ENCODE results near the gene TRIO.

TRIO gene

DNA sequence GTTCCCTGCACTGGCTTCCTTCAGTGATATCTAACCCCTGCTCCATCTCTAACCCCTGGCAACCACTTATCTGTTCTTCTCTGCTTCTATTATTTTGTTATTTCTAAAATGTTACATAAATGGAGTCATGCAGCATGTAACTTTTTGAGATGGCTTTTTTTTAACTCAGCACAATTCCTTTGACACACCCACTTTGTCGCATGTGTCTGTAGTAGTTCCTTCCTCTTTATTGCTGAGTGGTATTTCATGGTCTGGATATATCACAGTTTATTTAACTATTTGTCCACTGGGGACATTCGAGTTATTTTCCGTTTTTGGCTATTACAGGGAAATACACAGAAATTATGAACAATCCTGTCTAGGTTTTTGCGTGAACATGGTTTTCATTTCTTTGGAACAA is 200.2 kb downstream of the TRIO start:
- Mint-ChIP-seq H3K36me3 (ENCODE audit: low read depth) (no peaks in the 10 kb centered on the region), H3K27ac (no peak overlapping the region), H3K4me1 (ENCODE audit: low read depth) (no peaks in the 10 kb centered on the region), H3K4me3 (no peak overlapping the region), H3K27me3 (ENCODE audit: low read depth) (no peaks in the 10 kb centered on the region), H3K9me3 (no peaks in the 10 kb centered on the region)
- DNase-seq (ENCODE audit: low spot score): no peak

DNA sequence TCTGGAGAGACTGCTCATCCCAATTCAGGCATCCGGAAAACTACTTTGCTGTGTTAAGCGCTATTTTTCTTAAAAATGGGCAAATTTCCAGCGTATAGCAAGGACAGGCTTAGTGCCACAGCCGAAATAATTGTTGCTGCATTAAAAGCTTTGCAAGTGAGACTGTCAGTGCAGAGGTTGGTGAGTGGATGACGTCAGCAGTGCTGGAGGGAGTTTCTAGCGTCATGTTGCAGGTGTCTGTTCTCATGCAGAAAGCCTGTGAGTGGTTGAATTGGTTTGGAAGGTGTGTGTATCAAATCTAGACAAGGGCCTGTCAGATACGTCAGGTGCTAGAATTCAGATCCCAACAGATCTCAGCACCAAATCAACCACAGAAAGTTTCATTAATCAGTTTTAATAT is 204.4 kb downstream of the TRIO start:
- H3K4me1 Mint-ChIP-seq (ENCODE audit: low read depth): no peaks in the 10 kb centered on the region

DNA sequence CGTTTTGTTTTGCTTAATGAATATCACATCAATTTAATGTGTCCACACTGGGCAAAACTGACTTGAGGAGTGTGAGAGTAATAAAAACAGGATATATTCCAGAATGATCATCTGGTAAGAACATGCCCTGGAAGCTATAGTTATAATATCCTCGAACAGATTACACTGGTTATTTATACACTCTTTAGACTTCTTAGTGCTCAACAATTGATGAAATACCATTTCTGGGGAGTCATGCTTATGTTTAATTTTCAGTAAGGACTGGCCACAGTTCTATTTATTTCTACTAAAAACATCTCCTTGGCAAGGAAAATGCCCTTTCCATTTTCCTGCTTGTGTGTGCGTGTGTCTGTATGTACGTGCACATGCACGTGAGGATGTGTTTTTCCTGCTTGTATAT is 205.0 kb downstream of the TRIO start:
- no peak for DNase-seq (ENCODE audit: low spot score)
- Mint-ChIP-seq H3K4me3 (no peak overlapping the region), H3K27ac (no peak overlapping the region), H3K36me3 (ENCODE audit: low read depth) (no peaks in the 10 kb centered on the region), H3K4me1 (ENCODE audit: low read depth) (no peaks in the 10 kb centered on the region), H3K27me3 (ENCODE audit: low read depth) (no peaks in the 10 kb centered on the region), H3K9me3 (no peaks in the 10 kb centered on the region)

More for the DNA sequence above, 204.4 kb downstream of the TRIO start:
- H3K27me3 Mint-ChIP-seq (ENCODE audit: low read depth): no peaks in the 10 kb centered on the region
- H3K36me3 Mint-ChIP-seq (ENCODE audit: low read depth): no peaks in the 10 kb centered on the region
- DNase-seq (ENCODE audit: low spot score): no peak
- no peaks in the 10 kb centered on the region for H3K9me3 Mint-ChIP-seq
- H3K4me3 Mint-ChIP-seq: no peak overlapping the region
- no peak overlapping the region for H3K27ac Mint-ChIP-seq

DNA sequence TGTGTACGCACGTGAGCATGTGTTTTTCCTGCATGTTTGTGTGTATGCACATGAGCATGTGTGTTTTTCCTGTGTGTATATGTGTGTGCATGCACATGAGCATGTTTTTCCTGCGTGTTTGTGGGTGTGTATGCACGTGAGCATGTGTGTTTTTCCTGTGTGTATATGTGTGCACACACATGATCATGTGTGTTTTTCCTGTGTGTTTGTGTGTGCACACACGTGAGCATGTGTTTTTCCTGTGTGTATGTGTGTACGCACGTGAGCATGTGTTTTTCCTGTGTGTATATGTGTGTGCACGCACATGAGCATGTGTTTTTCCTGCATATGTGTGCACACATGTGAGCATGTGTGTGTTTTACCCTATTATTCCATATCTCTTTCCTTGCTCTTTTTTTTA is 205.9 kb downstream of the TRIO start:
- H3K4me3 Mint-ChIP-seq: no peak overlapping the region
- DNase-seq (ENCODE audit: low spot score): no peak
- H3K27me3 Mint-ChIP-seq (ENCODE audit: low read depth): no peaks in the 10 kb centered on the region
- H3K36me3 Mint-ChIP-seq (ENCODE audit: low read depth): no peaks in the 10 kb centered on the region
- H3K4me1 Mint-ChIP-seq (ENCODE audit: low read depth): no peaks in the 10 kb centered on the region
- H3K27ac Mint-ChIP-seq: no peak overlapping the region
- H3K9me3 Mint-ChIP-seq: no peaks in the 10 kb centered on the region

DNA sequence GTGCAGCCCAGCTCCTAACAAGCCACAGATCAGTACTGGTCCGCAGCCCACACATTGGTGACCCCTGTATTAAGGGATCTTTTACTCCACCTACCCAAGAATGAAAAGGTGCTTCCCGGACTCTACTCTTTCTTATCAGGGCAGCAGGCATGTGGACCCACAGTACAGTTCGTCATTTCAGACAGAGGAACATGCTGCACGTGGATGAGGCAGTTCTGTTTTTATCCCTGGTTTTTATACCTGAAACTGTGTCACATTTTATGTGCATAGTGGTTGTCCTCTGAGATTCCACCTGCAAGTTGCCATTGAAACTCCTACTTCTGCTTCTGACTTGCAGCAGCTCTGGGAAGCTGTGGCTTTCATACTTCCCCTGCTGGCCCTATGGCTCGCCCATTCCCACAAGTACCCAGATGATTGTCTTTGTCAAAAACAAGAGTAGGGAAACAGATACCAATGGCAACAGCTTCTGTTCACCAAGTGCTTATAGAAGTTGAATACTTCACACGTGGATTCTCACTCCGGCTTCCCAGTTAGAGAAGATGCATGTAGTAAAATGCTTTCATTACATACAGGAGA is 208.0 kb downstream of the TRIO start:
- no peak overlapping the region for H3K27ac Mint-ChIP-seq
- H3K4me1 Mint-ChIP-seq (ENCODE audit: low read depth): no peaks in the 10 kb centered on the region
- peaks cover 3% of the 10 kb centered on the region for H3K27me3 Mint-ChIP-seq (ENCODE audit: low read depth)
- no peak overlapping the region for H3K4me3 Mint-ChIP-seq
- H3K36me3 Mint-ChIP-seq (ENCODE audit: low read depth): no peaks in the 10 kb centered on the region
- H3K9me3 Mint-ChIP-seq: no peaks in the 10 kb centered on the region
- DNase-seq (ENCODE audit: low spot score): no peak

DNA sequence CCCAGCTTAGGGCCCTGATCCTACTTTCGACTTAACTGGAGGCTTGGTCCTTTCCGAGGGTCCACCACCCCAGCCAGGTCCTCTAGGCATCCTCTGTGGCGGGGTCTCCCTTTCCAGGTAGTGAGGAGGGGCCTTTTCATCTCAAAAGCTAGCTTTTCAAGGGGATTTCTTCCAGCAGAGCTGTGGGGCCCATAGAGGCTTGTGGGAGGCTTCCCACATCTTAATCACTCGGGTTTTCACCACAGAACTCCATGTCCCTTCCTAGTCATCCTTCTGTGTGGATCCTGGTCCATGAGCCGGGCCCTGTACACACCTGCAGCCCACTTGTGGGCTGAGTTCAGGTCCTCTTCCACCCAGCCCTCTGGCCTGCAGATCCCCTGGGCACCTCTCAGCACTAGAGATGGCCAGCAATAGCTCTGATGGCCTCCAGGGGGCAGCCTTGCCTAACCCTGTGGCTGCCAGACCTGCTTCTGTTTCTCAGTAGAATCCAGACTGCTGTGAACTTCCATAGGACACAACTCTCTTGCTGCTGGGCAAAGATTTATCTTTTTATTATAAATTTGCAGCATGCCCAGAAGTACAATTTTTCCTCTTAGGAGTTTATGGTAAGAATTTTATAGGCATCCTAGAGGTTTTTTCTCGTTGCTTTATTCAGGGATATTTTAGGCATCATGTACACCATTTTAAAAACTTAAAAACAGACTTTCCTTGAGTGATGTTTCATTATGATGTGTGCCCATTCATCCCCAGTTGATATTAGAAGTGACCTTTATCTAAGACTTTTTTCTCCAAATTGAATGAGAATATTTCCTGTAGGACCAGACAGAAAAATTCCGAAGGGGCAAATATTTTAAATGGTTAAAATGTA is 208.9 kb downstream of the TRIO start:
- Mint-ChIP-seq H3K4me1 (ENCODE audit: low read depth) (no peaks in the 10 kb centered on the region), H3K9me3 (no peaks in the 10 kb centered on the region), H3K27ac (no peak overlapping the region), H3K27me3 (ENCODE audit: low read depth) (peaks cover 3% of the 10 kb centered on the region), H3K4me3 (no peak overlapping the region), H3K36me3 (ENCODE audit: low read depth) (no peaks in the 10 kb centered on the region)
- peak; percentile 44 for DNase-seq (ENCODE audit: low spot score)

DNA sequence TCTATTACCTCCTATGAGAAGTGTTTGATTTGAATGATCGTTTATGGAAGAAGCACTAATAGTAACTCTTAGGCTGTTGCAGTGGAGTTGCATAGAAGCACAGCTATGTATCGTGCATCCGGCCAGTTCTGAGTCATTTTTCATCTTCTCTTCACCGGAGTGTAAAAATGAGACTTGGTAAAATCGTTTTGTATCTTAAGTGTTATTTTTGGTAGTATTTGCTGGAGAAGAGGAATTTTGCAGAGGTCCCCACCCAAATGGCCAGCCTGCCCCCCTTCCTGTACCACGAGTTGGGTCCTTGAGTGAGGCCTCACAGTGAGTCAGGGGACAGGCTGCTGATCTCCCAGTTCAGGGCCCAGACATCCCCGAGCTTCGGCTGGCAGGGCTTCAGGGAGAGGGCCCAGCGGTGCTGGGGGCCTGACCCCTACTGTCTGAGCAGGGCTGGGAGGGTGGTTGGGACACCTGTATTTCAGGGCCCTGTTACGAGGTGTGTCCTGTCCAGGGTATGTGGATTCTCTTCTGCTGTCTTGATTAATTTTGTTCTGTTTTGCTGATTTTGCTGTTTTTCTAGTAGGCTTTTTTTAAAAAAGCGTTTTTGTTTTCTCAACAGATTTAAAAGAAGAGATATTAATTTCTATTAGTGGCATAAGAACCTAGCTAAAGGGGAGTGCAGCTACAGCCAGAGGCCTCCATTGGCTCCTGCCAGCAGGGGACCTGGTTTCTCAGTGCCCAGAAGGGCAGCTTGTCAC is 210.8 kb downstream of the TRIO start:
- H3K36me3 Mint-ChIP-seq (ENCODE audit: low read depth): no peaks in the 10 kb centered on the region
- no peak overlapping the region for H3K27ac Mint-ChIP-seq
- no peaks in the 10 kb centered on the region for H3K9me3 Mint-ChIP-seq
- H3K27me3 Mint-ChIP-seq (ENCODE audit: low read depth): peaks cover 4% of the 10 kb centered on the region
- H3K4me3 Mint-ChIP-seq: no peak overlapping the region
- DNase-seq (ENCODE audit: low spot score): no peak
- H3K4me1 Mint-ChIP-seq (ENCODE audit: low read depth): peaks cover 1% of the 10 kb centered on the region

DNA sequence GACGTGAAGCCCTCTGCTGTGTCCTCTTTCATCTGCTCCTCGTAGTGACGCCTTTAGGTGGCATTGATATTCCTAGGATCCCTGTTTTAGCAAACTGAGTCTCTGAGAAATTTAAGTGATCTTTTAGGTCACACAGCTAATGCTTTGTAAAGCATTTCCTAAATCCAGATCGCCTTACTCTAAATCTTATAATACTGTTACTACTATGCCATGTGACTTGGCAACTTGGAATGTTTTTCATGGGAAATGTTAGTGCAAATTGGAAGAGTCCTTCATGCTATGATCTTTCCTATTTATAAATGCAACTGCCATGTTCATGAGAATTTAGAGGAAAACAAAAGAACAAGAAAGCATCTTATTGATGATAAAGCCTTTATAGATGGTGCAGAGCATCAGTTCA is 212.2 kb downstream of the TRIO start:
- Mint-ChIP-seq H3K4me1 (ENCODE audit: low read depth) (peaks cover 1% of the 10 kb centered on the region), H3K4me3 (no peak overlapping the region), H3K27ac (no peak overlapping the region), H3K9me3 (no peaks in the 10 kb centered on the region), H3K27me3 (ENCODE audit: low read depth) (peaks cover 4% of the 10 kb centered on the region), H3K36me3 (ENCODE audit: low read depth) (no peaks in the 10 kb centered on the region)
- no peak for DNase-seq (ENCODE audit: low spot score)

DNA sequence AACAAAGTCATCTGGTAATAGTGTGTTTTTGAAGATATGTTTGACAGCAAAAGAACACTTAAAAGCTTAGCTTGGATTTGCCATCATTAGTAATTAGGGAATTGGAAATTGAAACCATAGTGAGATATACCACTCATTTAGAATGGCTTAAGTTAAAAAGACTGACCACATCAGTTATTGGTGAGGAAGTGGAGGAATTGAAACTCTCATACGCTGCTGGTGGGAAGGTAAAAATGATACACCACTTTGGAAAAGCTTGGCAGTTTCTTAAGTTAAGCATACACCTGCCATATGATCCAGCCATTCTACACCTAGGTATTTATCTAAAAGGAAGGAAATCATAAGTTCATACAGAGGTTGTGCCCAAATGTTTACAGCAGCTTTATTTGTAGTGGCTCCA is 213.2 kb downstream of the TRIO start:
- no peaks in the 10 kb centered on the region for H3K36me3 Mint-ChIP-seq (ENCODE audit: low read depth)
- no peak overlapping the region for H3K27ac Mint-ChIP-seq
- H3K27me3 Mint-ChIP-seq (ENCODE audit: low read depth): peaks cover 4% of the 10 kb centered on the region
- no peak overlapping the region for H3K4me3 Mint-ChIP-seq
- H3K4me1 Mint-ChIP-seq (ENCODE audit: low read depth): peaks cover 1% of the 10 kb centered on the region
- DNase-seq (ENCODE audit: low spot score): no peak
- H3K9me3 Mint-ChIP-seq: no peaks in the 10 kb centered on the region

DNA sequence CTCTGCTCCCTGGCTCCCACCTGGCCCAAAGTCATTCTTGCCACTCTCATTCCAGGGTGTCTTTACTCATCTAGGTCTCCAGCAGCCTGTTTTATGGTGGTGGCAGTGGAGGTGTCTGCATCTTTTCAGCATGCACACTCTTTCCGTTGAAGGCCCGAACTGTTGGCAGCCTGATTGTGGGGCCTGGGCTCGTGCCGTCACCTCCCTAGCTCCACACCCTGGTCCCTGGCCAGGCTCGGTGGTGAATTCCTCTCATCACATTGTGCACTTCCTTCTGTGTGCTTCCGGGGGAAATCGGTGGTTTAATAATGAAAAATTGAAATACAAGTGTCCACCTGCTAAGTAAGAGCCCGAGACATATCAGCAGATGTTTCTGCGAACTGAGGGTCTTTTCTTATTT is 214.3 kb downstream of the TRIO start:
- no peak overlapping the region for H3K27ac Mint-ChIP-seq
- H3K9me3 Mint-ChIP-seq: no peaks in the 10 kb centered on the region
- no peak for DNase-seq (ENCODE audit: low spot score)
- H3K4me3 Mint-ChIP-seq: no peak overlapping the region
- H3K36me3 Mint-ChIP-seq (ENCODE audit: low read depth): no peaks in the 10 kb centered on the region
- peaks cover 4% of the 10 kb centered on the region for H3K4me1 Mint-ChIP-seq (ENCODE audit: low read depth)
- H3K27me3 Mint-ChIP-seq (ENCODE audit: low read depth): peaks cover 4% of the 10 kb centered on the region

DNA sequence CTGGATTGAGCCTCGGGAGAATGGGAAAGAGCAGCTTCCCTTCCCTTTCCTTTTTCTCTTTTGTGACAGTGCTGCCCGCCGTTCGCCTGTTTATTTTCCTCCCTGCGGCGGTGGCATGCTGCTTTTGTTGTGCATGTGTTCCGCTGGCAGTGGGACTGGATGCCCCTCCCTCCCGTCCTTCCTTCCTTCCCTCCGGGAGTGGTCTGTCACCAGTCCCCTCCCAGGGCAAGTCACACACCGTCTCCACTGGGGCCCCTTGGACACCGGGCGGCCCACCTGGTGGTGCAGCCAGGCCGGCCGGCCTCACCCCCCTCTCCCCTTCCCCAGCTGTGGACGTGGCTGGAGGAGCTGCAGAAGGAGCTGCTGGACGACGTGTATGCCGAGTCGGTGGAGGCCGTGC is 214.7 kb downstream of the TRIO start:
- Mint-ChIP-seq H3K36me3 (ENCODE audit: low read depth) (no peaks in the 10 kb centered on the region), H3K9me3 (no peaks in the 10 kb centered on the region), H3K4me1 (ENCODE audit: low read depth) (peaks cover 4% of the 10 kb centered on the region), H3K27ac (no peak overlapping the region), H3K27me3 (ENCODE audit: low read depth) (peaks cover 4% of the 10 kb centered on the region), H3K4me3 (no peak overlapping the region)
- DNase-seq (ENCODE audit: low spot score): no peak

DNA sequence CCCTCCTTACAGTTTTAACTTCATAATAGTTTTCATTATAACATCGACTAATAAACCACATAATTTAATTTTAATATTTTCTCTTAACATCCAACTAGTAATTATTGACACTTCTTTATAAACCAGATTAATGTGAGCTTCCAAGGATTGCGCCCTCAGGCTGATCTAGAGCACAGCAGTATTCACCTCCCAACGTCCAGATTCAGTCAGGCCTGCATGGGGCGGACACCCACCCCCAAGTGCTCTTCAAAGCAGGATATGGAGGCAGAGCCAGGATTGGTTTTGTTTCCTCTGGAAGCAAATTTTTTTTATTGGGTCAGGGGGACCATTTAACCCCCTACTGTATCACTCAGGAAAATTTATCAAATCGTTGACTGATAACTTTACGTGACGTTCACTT is 215.4 kb downstream of the TRIO start:
- Mint-ChIP-seq H3K27ac (no peak overlapping the region), H3K36me3 (ENCODE audit: low read depth) (no peaks in the 10 kb centered on the region), H3K9me3 (no peaks in the 10 kb centered on the region), H3K4me1 (ENCODE audit: low read depth) (peaks cover 4% of the 10 kb centered on the region), H3K27me3 (ENCODE audit: low read depth) (peaks cover 4% of the 10 kb centered on the region), H3K4me3 (no peak overlapping the region)
- no peak for DNase-seq (ENCODE audit: low spot score)

DNA sequence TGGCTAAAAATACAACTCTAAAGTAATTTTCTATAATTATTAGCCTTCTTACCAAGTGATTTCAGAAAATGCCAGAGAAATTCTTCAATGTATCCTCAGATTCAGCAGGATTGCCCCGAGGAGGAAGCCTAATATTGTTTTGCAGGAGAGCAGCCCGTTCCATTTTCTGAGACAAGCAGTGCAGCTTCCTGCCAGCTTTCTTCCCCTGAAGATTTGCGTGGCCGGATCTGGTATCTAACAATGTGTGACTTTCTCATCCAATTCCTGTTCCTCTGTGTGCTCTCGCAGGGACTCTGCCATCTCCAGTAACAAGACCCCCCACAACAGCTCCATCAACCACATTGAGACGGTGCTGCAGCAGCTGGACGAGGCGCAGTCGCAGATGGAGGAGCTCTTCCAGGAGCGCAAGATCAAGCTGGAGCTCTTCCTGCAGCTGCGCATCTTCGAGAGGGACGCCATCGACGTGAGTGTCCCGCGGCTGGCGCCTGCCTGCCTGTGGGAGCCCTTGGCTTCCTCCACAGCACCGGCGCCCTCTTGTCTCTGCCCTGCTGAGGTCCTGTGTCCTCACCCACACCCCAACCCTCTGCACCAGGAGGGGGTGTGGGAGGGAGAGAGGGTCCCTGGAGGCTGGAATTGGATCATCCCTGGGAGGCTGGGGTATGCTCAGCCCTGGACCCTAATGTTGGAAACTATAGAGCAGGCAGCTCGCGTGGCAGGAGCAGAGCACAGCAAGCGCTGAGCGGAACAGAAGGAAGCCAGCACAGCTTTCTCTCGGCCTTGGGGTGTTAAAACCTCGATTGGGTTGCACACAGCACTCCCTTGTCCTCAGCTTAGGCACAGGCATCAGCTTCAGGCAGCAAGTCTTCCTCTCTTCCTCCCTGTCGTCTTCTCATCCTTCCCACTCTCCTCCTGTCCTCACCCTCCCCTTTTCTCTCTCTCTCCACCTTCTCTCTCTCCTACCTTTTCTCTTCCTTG is 216.2 kb downstream of the TRIO start:
- Mint-ChIP-seq H3K27me3 (ENCODE audit: low read depth) (peaks cover 4% of the 10 kb centered on the region), H3K27ac (no peak overlapping the region), H3K36me3 (ENCODE audit: low read depth) (no peaks in the 10 kb centered on the region), H3K9me3 (no peaks in the 10 kb centered on the region), H3K4me3 (no peak overlapping the region), H3K4me1 (ENCODE audit: low read depth) (peaks cover 12% of the 10 kb centered on the region)
- no peak for DNase-seq (ENCODE audit: low spot score)

All from T-helper 2 cell treated with Interferon-gamma antibody and Interleukin-4, amounts not matched to agents 5 μg/mL and 100 μg/mL, for 36 hours (primary cell).